ENCODE measurements around the gene DOK6.

DOK6 gene

GRCh38 chr18:69697069-69697468 is 296.4 kb downstream of the DOK6 start:
- no peak for DNase-seq

GRCh38 chr18:69697689-69698088 is 297.0 kb downstream of the DOK6 start:
- no peak for DNase-seq

GRCh38 chr18:69701305-69701704 is 300.6 kb downstream of the DOK6 start:
- no peak for DNase-seq

GRCh38 chr18:69703461-69703860 is 302.8 kb downstream of the DOK6 start:
- DNase-seq: no peak

- DNase-seq: no peak
These were observed 305.3 kb downstream of the DOK6 start for GRCh38 chr18:69705987-69706386.

GRCh38 chr18:69708844-69709243 is 308.2 kb downstream of the DOK6 start:
- DNase-seq: no peak

- no peak for DNase-seq
These were observed 314.6 kb downstream of the DOK6 start for GRCh38 chr18:69715191-69715795.

GRCh38 chr18:69717586-69717985 is 316.9 kb downstream of the DOK6 start:
- no peak for DNase-seq

GRCh38 chr18:69718912-69719547 is 318.3 kb downstream of the DOK6 start:
- no peak for DNase-seq

- no peak for DNase-seq
These were observed 319.7 kb downstream of the DOK6 start for GRCh38 chr18:69720422-69720821.

GRCh38 chr18:69723434-69723833 is 322.7 kb downstream of the DOK6 start:
- DNase-seq: no peak

- DNase-seq: no peak
These were observed 324.3 kb downstream of the DOK6 start for GRCh38 chr18:69725009-69725408.

- no peak for DNase-seq
These were observed 325.3 kb downstream of the DOK6 start for GRCh38 chr18:69725855-69726508.

- peak; percentile 23 for DNase-seq
These were observed 327.4 kb downstream of the DOK6 start for GRCh38 chr18:69727912-69728572.

GRCh38 chr18:69730664-69731063 is 330.0 kb downstream of the DOK6 start:
- DNase-seq: no peak

- DNase-seq: no peak
These were observed 333.8 kb downstream of the DOK6 start for GRCh38 chr18:69734536-69734935.

- peak; percentile 4 for DNase-seq
These were observed 336.0 kb downstream of the DOK6 start for GRCh38 chr18:69736730-69737129.

GRCh38 chr18:69737851-69738250 is 337.2 kb downstream of the DOK6 start:
- no peak for DNase-seq

- DNase-seq: no peak
These were observed 346.7 kb downstream of the DOK6 start for GRCh38 chr18:69747388-69747787.

- no peak for DNase-seq
These were observed 352.2 kb downstream of the DOK6 start for GRCh38 chr18:69752737-69753380.

GRCh38 chr18:69754108-69754507 is 353.4 kb downstream of the DOK6 start:
- DNase-seq: no peak

- DNase-seq: peak; percentile 41
These were observed 354.4 kb downstream of the DOK6 start for GRCh38 chr18:69755041-69755440.

GRCh38 chr18:69755856-69756496 is 355.3 kb downstream of the DOK6 start:
- DNase-seq: no peak
